Hepatocyte (in vitro differentiated cells): Measurements from ENCODE around the gene RBP4.

ENCODE experiments used
- CTCF ChIP-seq: fragments of 200-600 bp; sonication (generic); IDR thresholded peaks from 2 replicates; pipeline ENCODE4 v1.5.1; 2016; ENCODE audit warnings: antibody characterized with exemption, mild to moderate bottlenecking; ENCODE audit not compliant: poor library complexity
- EZH2 ChIP-seq: fragments of 200-600 bp; sonication (generic); IDR thresholded peaks from 2 replicates; pipeline ENCODE4 v1.6.1; 2016; ENCODE audit warnings: antibody characterized with exemption, mild to moderate bottlenecking, borderline replicate concordance
- EZH2phosphoT487 ChIP-seq: fragments of 200-600 bp; sonication (generic); IDR thresholded peaks from one replicate; pipeline ENCODE4 v1.6.1; 2018; ENCODE audit warnings: antibody characterized with exemption, mild to moderate bottlenecking, low read depth, moderate library complexity; ENCODE audit not compliant: unreplicated experiment, severe bottlenecking

GRCh38 chr10:93628858-93629257, 27.8 kb upstream of the RBP4 start:
- no peak for TF ChIP-seq EZH2
- no peak for TF ChIP-seq CTCF
- no peak for TF ChIP-seq EZH2phosphoT487
